GM10266 (cell line): ENCODE results near the gene ANKRD1.
"Not testable (repeated sequence)": the region's sequence is repeated elsewhere in the genome, so short reads cannot be mapped to it uniquely, and the experiment has no call there.

Source experiments
- DNase-seq: peaks from one replicate; pipeline ENCODE4 v3.0.0; 2012; ENCODE audit errors: extremely low spot score
- CTCF ChIP-seq: IDR thresholded peaks from 2 replicates; pipeline ENCODE4 v1.5.1; 2012; ENCODE audit warnings: mild to moderate bottlenecking, low read depth; ENCODE audit not compliant: control insufficient read depth, insufficient read depth; ENCODE audit errors: missing control alignments

The ANKRD1 gene

GRCh38 chr10:90912174-90912573 lies 8.7 kb downstream of the ANKRD1 start:
- DNase-seq, result no peak
- no peak for TF ChIP-seq CTCF

- TF ChIP-seq CTCF, result peak; percentile 77
- peak; percentile 49 for DNase-seq
These were observed 9.5 kb downstream of the ANKRD1 start for GRCh38 chr10:90911133-90912051.

- DNase-seq, result no peak
- no peak for TF ChIP-seq CTCF
These were observed 14.3 kb downstream of the ANKRD1 start for GRCh38 chr10:90906596-90906995.

- TF ChIP-seq CTCF, result no peak
- DNase-seq, result no peak
These were observed 15.0 kb downstream of the ANKRD1 start for GRCh38 chr10:90905925-90906324.

- DNase-seq, result not testable (repeated sequence)
These were observed 24.0 kb downstream of the ANKRD1 start for GRCh38 chr10:90896916-90897315.

- no peak for TF ChIP-seq CTCF
- DNase-seq, result no peak
These were observed 27.7 kb downstream of the ANKRD1 start for GRCh38 chr10:90893190-90893589.

- no peak for DNase-seq
- TF ChIP-seq CTCF, result no peak
These were observed 30.5 kb downstream of the ANKRD1 start for GRCh38 chr10:90890347-90890746.
